IPS-15b (cell line): ENCODE results near the gene FLNC.
A peak's percentile ranks its signal among the peaks of the same experiment; 100 is the strongest.

ENCODE experiments used
- H3K27me3 ChIP-seq: one replicate; pipeline ENCODE4 v1.6.1; 2013; ENCODE audit warnings: low read length; ENCODE audit not compliant: control insufficient read depth, insufficient read depth
- H3K36me3 ChIP-seq: one replicate; pipeline ENCODE4 v1.6.1; 2013; ENCODE audit warnings: low read length; ENCODE audit not compliant: control insufficient read depth, insufficient read depth
- H3K4me1 ChIP-seq: one replicate; pipeline ENCODE4 v1.6.1; 2013; ENCODE audit warnings: mild to moderate bottlenecking, low read length; ENCODE audit not compliant: control insufficient read depth, insufficient read depth
- H3K4me3 ChIP-seq: one replicate; pipeline ENCODE4 v1.5.1; 2013; ENCODE audit warnings: low read depth, low read length
- H3K9ac ChIP-seq: one replicate; pipeline ENCODE4 v1.6.1; 2013; ENCODE audit warnings: low read depth, mild to moderate bottlenecking, low read length
- H3K9me3 ChIP-seq: one replicate; pipeline ENCODE4 v1.6.1; 2013; ENCODE audit warnings: mild to moderate bottlenecking, low read length; ENCODE audit not compliant: control insufficient read depth, insufficient read depth

Gene FLNC

DNA sequence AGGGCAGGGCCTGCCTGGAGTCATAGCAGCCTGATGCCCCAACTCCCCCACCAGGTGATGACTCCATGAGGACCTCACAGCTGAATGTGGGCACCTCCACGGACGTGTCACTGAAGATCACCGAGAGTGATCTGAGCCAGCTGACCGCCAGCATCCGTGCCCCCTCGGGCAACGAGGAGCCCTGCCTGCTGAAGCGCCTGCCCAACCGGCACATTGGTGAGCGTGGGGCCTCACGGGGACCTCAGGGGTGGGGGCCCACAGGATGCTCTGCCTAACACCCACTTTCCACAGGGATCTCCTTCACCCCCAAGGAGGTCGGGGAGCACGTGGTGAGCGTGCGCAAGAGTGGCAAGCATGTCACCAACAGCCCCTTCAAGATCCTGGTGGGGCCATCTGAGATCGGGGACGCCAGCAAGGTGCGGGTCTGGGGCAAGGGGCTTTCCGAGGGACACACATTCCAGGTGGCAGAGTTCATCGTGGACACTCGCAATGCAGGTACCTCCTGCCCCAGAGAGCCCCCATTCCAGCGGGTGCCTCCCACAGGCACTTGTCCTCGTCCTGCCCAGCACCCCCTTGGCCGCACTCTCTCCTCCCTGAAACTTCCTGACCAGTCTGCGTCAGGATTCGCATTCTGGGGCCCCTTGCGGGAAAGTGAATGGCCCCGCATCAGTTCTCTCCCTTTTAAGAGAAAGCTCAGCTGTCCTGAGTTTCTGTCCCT, 22.5 kb downstream of the FLNC start:
- no peaks in the 10 kb centered on the region for H3K9me3 ChIP-seq
- no peak overlapping the region for H3K9ac ChIP-seq
- peaks cover 62% of the 10 kb centered on the region for H3K36me3 ChIP-seq
- no peaks in the 10 kb centered on the region for H3K4me1 ChIP-seq
- no peak overlapping the region for H3K4me3 ChIP-seq
- no peaks in the 10 kb centered on the region for H3K27me3 ChIP-seq

DNA sequence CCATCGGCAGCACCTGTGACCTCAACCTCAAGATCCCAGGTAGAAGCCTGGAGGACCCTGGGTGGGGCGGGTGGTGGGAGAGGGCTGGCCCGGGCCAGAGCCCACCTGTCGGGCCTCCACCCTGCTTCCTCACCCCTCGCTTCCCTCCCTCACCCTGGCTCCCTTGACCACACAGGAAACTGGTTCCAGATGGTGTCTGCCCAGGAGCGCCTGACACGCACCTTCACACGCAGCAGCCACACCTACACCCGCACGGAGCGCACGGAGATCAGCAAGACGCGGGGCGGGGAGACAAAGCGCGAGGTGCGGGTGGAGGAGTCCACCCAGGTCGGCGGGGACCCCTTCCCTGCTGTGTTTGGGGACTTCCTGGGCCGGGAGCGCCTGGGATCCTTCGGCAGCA, 23.6 kb downstream of the FLNC start:
- Histone ChIP-seq H3K27me3 (no peaks in the 10 kb centered on the region), H3K9me3 (no peaks in the 10 kb centered on the region), H3K4me1 (no peaks in the 10 kb centered on the region), H3K36me3 (peaks cover 63% of the 10 kb centered on the region), H3K4me3 (no peak overlapping the region), H3K9ac (no peak overlapping the region)

DNA sequence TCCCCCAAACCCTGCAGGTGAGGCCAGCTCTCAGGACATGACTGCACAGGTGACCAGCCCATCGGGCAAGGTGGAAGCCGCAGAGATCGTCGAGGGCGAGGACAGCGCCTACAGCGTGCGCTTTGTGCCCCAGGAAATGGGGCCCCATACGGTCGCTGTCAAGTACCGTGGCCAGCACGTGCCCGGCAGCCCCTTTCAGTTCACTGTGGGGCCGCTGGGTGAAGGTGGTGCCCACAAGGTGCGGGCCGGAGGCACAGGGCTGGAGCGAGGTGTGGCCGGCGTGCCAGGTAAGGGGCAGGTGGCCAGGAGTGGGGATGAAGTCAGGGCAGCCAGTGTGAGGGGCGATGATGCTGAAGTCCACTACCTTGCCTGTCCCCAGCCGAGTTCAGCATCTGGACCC, 24.2 kb downstream of the FLNC start:
- Histone ChIP-seq H3K9ac (no peak overlapping the region), H3K4me1 (no peaks in the 10 kb centered on the region), H3K36me3 (peaks cover 57% of the 10 kb centered on the region), H3K9me3 (no peaks in the 10 kb centered on the region), H3K27me3 (no peaks in the 10 kb centered on the region), H3K4me3 (no peak overlapping the region)

DNA sequence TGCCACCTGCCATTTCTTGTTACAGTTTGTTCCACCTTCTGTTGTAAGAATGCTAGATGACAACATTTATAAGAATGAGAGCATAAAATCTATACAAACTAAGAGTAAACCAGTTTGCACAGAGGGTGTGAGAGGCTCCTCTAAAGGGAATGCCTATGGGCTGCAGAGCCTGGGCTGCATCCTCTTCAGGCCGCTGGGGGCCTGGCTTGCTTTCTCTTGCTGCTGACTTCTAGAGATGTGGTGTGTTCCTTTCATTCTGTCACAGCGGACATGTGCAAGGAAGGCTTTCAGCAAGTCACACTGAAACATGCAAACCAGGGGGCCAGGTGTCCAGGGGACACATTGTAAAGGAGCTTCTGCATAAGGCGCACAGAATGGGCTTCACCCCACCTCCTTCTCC, 25.4 kb downstream of the FLNC start:
- H3K9ac ChIP-seq = no peak overlapping the region
- H3K27me3 ChIP-seq = no peaks in the 10 kb centered on the region
- no peak overlapping the region for H3K4me3 ChIP-seq
- H3K9me3 ChIP-seq = no peaks in the 10 kb centered on the region
- H3K4me1 ChIP-seq = no peaks in the 10 kb centered on the region
- peaks cover 50% of the 10 kb centered on the region for H3K36me3 ChIP-seq

DNA sequence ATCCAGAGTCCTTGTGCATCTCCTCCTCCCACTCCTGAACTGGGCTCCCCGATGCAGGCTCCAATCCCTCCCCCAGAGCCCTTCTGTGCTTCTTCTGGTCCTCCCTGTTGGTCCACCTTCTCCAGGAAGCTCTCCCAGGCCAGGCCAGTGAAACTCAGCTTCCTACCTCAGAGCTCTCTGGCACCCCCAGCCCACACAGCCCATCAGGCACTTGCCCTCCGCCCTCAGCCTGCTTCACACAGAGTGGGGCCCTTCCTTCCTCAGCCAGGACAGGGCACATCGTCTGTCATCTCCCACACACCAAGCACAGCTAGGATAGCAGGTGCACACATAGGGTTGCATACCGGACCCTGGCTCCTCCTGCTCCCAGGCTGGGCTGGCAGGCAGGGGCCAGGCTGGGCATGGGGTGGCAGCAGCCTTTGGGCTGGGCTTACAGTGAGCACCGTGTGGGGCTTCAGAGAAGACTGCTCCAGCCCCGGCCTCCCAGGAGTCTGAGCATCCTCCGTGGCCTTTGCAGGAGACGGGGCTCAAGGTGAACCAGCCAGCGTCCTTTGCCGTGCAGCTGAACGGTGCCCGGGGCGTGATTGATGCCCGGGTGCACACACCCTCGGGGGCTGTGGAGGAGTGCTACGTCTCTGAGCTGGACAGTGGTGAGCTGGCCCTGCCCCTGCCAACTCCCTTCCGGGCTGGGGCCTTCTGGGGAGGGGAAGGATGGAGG, 26.0 kb downstream of the FLNC start:
- Histone ChIP-seq H3K27me3 (no peaks in the 10 kb centered on the region), H3K4me1 (no peaks in the 10 kb centered on the region), H3K4me3 (no peak overlapping the region), H3K36me3 (peaks cover 44% of the 10 kb centered on the region), H3K9me3 (no peaks in the 10 kb centered on the region), H3K9ac (no peak overlapping the region)

DNA sequence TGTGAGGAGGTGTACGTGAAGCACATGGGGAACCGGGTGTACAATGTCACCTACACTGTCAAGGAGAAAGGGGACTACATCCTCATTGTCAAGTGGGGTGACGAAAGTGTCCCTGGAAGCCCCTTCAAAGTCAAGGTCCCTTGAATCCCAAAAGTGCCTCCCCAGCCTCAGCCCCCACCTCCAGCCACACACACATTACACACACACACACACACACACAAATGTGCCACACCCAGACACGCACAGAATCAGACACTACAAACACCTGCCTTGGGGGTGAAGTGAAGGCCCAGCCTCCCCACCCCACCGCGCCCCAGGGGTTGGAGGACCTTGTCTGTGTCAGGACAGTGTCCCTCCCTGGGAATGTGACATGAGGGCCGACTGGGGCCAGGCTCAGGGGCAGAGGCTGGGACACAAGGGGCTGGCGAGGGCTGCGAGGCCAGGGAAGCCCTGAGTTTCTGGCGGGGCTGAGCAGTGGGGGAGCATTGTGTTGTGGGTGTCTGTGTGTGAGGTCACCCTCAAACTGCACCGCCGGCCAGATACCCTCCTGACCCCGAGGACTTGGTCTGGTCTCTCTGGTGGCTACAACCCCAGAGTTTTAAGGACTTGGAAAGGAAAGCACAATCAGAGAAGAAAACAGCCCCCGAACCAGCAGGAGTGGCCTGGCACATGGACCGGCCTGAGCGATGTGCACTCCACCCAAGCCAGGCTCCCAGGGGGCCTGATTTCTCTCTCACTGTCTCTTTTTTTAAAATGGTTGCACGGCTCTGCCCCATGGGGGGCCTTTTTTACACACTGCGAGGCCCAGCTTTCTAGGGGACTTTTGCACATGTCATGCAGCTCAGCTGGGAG, 28.4 kb downstream of the FLNC start:
- H3K9me3 ChIP-seq = no peaks in the 10 kb centered on the region
- peaks cover under 1% of the 10 kb centered on the region for H3K4me1 ChIP-seq
- H3K27me3 ChIP-seq = no peaks in the 10 kb centered on the region
- peaks cover 28% of the 10 kb centered on the region for H3K36me3 ChIP-seq
- H3K9ac ChIP-seq = no peak overlapping the region
- H3K4me3 ChIP-seq = no peak overlapping the region

DNA sequence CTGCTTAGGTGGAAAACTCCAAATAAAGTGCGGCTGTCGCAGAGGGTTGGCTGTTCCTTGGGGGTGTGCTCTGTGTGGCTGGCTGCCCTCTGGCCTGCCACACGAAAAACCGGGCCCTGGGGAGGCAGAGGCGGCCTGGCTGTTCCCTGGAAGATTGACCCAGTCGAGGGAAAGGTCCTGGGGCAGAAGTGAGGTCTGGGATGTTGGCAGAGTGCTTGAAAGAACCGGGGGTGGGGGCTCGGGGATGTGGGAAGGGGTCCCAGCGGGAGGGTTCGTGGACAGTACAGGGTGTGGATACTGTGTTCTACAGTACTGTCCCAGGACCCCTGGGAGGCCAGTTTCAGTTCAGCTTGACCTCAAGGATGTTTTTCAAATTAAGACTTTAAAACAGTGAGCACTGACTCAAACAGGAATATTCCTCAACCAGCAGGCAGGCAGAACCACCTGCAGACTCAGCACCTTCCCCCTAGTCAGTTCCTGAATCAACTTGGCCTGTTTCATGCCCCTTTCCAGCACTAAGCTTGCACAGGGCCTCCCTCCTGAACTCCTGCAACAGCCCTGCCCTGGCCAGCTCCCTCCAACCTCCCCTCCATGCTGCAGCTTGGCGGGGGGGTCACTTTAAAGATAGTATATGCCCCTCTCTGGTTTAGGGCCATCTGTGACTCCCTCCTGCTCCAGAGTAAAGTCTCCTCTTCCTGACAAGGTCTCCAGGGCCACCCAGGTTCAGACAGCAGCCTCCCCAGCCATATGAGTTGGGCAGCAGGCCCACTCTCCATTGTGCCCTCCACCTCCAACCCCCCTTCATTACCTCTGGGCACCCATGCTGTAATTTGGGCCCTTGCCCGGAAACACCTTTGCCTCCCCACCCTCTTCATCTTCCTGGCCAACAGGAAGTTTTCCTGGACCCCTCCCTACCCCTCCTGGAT, 29.3 kb downstream of the FLNC start:
- peaks cover 19% of the 10 kb centered on the region for H3K36me3 ChIP-seq
- no peaks in the 10 kb centered on the region for H3K9me3 ChIP-seq
- no peak overlapping the region for H3K4me3 ChIP-seq
- H3K4me1 ChIP-seq = peaks cover 4% of the 10 kb centered on the region
- H3K27me3 ChIP-seq = no peaks in the 10 kb centered on the region
- H3K9ac ChIP-seq = no peak overlapping the region

DNA sequence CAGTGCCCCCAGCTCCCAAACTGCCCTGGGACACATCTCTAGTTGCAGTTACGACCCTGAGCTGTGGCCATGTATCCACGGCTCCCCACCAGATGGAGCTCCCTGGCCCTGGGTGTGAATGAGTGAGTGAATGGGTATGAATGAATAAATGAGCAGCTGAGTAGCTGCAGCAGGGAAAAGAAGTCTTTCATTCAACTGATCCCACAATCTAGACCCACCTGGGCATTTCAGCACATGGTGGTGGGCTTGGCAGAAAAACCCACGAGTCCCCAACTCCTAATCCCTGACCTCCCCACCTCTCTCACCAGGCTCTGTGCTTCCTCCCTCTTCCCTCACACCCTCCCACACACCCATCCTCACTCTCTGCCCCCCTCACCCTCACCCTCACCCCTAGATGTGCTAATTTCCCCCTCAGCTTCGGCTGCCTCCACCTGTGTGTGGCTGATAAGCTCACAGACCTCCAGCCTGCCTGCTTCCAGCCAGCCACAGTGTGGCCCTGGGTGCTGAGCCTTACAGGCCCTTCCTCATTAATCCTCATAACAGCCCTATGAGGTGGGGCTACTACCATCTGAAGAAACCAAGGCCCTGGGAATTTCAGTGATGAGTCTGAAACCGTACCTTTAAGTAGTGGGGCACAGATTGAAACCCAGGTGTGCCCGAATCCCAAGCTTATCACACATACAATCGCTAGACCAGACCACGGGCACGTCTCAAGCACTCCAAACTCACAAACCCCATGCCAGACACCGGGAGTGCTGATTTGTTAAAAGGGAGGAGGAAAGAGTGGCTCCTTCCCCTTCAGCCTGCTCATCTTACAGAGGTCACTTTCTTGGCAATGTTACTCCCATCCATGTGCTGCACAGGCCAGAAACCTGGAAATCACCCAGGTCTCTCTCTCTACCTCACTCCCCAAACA, 30.2 kb downstream of the FLNC start:
- H3K36me3 ChIP-seq = peaks cover 17% of the 10 kb centered on the region
- H3K27me3 ChIP-seq = no peaks in the 10 kb centered on the region
- no peak overlapping the region for H3K4me3 ChIP-seq
- no peak overlapping the region for H3K9ac ChIP-seq
- peaks cover 4% of the 10 kb centered on the region for H3K4me1 ChIP-seq
- H3K9me3 ChIP-seq = no peaks in the 10 kb centered on the region

DNA sequence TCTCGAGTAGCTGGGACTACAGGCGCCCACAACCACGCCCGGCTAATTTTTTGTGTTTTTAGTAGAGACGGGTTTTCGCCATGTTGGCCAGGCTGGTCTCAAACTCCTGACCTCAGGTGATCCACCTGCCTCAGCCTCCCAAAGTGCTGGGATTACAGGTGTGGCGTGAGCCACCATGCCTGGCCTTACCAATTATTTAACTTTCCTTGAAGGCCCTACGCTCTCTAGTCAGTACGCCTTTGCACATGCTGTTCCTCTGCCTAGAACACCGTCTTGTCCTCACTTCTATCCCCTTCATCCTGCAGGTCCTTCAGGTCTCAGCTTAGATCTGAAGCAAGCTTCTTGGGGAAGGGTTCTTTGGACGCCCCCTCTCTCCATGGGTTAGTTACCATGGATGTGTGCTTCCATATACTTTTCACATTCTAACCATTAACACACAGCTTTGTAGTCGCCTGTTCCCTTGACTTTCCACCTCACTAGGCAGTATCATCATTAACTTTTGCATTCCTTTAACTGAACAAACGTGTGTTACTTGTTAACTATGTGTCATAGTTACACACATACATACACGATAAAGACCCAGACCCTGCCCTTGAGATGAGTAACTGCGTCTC, 31.9 kb downstream of the FLNC start:
- no peak overlapping the region for H3K9ac ChIP-seq
- H3K36me3 ChIP-seq = peaks cover 20% of the 10 kb centered on the region
- peak overlapping the region; percentile 97 for H3K4me3 ChIP-seq
- no peaks in the 10 kb centered on the region for H3K9me3 ChIP-seq
- peaks cover 4% of the 10 kb centered on the region for H3K4me1 ChIP-seq
- peaks cover under 1% of the 10 kb centered on the region for H3K27me3 ChIP-seq
